A673 (cell line): ENCODE measurements around the gene C16orf46.

Source experiments
- EZH2 ChIP-seq: fragments of 200-600 bp; sonication (generic); IDR thresholded peaks from 2 replicates; pipeline ENCODE4 v1.6.1; 2017; ENCODE audit warnings: borderline replicate concordance, low read depth, mild to moderate bottlenecking, mixed read lengths, antibody characterized with exemption, low read length; ENCODE audit not compliant: poor library complexity, severe bottlenecking
- TF ChIP-seq, protein P1 (sequence below): fragments of 300-800, 200-600 bp; sonication (generic); conservative IDR thresholded peaks from 2 replicates; pipeline ENCODE4 v1.5.1; 2017; ENCODE audit warnings: low read depth, mild to moderate bottlenecking, antibody characterized with exemption, low read length, moderate library complexity, mixed read lengths

DNA sequence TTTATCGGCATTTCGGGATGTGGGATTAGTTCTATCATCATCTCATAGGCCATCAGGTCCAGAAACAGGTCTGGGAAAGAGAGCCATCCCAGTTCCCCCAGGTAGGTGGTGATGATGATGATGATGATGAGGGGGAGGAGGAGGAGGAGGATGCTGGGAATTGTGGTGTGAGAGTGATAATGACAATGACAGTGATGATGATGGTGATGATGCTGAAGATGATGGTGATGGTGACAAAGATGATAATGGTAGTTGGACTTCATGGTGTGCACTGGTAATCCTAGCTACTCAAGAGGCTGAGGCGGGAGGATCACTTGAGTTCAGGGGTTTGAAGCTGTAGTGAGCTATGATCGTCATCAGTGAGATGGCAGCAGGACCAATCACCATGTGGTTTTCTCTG is 35.4 kb upstream of the C16orf46 start:
- TF ChIP-seq EZH2 = no peak
- TF ChIP-seq, protein P1, sequence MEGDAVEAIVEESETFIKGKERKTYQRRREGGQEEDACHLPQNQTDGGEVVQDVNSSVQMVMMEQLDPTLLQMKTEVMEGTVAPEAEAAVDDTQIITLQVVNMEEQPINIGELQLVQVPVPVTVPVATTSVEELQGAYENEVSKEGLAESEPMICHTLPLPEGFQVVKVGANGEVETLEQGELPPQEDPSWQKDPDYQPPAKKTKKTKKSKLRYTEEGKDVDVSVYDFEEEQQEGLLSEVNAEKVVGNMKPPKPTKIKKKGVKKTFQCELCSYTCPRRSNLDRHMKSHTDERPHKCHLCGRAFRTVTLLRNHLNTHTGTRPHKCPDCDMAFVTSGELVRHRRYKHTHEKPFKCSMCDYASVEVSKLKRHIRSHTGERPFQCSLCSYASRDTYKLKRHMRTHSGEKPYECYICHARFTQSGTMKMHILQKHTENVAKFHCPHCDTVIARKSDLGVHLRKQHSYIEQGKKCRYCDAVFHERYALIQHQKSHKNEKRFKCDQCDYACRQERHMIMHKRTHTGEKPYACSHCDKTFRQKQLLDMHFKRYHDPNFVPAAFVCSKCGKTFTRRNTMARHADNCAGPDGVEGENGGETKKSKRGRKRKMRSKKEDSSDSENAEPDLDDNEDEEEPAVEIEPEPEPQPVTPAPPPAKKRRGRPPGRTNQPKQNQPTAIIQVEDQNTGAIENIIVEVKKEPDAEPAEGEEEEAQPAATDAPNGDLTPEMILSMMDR = no peak
